ENCODE measurements around the gene CASS4. TPM values are rescaled to one million over a fixed set of nuclear protein-coding genes. Genes with fewer than 3 reads are reported as not detected.

CASS4 gene
- total and polyA plus RNA-seq, 9 donors: 1.0 to 6.9 (median 2.5) TPM

DNA sequence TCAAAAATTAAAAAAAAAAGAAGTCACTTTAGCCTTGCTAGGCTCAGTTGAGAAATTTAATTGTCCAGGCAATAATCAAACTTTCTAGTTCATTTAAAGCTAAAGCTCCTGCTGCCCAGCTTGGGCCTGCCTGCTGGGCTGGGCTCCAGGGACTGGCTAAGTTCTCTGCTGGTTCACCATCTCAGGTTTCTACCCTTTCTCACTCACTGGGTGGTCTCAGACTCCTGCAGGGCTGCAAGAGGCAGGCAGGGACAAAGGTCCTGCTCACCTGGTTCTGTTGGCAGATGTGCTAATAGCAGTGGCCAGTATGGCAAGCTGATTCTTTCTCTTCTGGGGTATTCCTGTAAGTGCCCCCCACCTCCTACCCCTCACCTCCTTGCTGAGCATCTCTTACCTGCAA lies 35.2 kb downstream of the CASS4 start:
- Histone ChIP-seq H3K4me1 (ENCODE audit: insufficient read depth) (peaks cover 11% of the 10 kb centered on the region), H3K9me3 (no peaks in the 10 kb centered on the region), H3K4me3 (no peak overlapping the region), H3K36me3 (no peaks in the 10 kb centered on the region), H3K27me3 (no peaks in the 10 kb centered on the region), H3K27ac (no peak overlapping the region)
- TF ChIP-seq, protein P1, sequence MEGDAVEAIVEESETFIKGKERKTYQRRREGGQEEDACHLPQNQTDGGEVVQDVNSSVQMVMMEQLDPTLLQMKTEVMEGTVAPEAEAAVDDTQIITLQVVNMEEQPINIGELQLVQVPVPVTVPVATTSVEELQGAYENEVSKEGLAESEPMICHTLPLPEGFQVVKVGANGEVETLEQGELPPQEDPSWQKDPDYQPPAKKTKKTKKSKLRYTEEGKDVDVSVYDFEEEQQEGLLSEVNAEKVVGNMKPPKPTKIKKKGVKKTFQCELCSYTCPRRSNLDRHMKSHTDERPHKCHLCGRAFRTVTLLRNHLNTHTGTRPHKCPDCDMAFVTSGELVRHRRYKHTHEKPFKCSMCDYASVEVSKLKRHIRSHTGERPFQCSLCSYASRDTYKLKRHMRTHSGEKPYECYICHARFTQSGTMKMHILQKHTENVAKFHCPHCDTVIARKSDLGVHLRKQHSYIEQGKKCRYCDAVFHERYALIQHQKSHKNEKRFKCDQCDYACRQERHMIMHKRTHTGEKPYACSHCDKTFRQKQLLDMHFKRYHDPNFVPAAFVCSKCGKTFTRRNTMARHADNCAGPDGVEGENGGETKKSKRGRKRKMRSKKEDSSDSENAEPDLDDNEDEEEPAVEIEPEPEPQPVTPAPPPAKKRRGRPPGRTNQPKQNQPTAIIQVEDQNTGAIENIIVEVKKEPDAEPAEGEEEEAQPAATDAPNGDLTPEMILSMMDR (IDR thresholded peaks at IDR 0.05): no peak
- no peak for TF ChIP-seq EP300 (IDR thresholded peaks at IDR 0.05)
- no peak for TF ChIP-seq POLR2A (IDR thresholded peaks at IDR 0.05)
- DNase-seq: no peak
- intact Hi-C loops (cut with DNase I): no loop called here

GRCh38 chr20:56449459-56449858 lies 37.4 kb downstream of the CASS4 start:
- H3K27ac ChIP-seq: no peak overlapping the region
- intact Hi-C loops (cut with DNase I): no loop called here
- no peak for TF ChIP-seq POLR2A (IDR thresholded peaks at IDR 0.05)
- WGBS, 3 donors: 90% methylated on average over 5 of the region's 5 CpGs
- no peaks in the 10 kb centered on the region for H3K36me3 ChIP-seq
- no peak overlapping the region for H3K4me3 ChIP-seq
- H3K27me3 ChIP-seq: no peaks in the 10 kb centered on the region
- no peaks in the 10 kb centered on the region for H3K9me3 ChIP-seq
- H3K4me1 ChIP-seq (ENCODE audit: insufficient read depth): peaks cover under 1% of the 10 kb centered on the region
- no peak for DNase-seq

DNA sequence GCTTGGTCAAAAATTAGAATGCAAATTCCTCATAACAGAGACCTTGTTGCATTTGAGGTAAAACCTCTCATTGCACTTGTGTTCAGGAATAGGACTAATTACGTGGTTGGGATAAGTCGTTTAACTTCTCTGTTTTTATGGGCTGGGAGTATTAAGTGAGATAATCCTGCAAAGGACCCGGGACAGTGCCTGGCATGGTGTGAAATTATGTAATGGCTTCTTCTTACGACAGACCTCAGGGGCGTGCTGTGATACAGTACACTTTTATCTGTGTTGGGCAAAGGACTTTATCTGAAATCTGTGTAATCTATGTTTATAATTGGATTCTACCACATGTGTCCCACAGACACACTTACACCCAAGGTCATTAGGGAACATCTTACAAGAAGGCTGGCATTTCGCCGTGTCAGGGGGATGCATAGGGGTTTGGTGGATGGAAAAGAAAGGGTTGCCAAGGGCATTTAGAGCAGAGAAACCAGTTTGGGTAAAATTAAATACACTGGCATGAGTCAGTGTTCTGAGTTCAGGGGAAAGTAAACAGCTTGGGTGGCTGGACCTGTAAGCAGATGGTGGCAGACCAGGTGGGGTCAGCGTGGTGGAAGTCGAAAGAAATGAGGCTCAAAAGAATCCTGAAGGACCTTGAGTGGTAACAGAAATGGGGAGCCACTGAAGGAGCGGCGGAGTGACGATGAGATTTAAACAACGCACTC lies 39.2 kb downstream of the CASS4 start:
- H3K4me1 ChIP-seq (ENCODE audit: insufficient read depth): no peaks in the 10 kb centered on the region
- H3K9me3 ChIP-seq: no peaks in the 10 kb centered on the region
- H3K36me3 ChIP-seq: no peaks in the 10 kb centered on the region
- WGBS, 3 donors: 85 to 88% (median 86%) methylated on average over 13 of the region's 13 CpGs
- intact Hi-C loops (cut with DNase I): no loop called here
- no peak for DNase-seq
- TF ChIP-seq EP300 (IDR thresholded peaks at IDR 0.05): no peak
- no peak for TF ChIP-seq POLR2A (IDR thresholded peaks at IDR 0.05)
- TF ChIP-seq, protein P1 (IDR thresholded peaks at IDR 0.05): no peak
- H3K27me3 ChIP-seq: no peaks in the 10 kb centered on the region
- H3K4me3 ChIP-seq: no peak overlapping the region
- no peak overlapping the region for H3K27ac ChIP-seq

GRCh38 chr20:56453352-56453751 lies 41.3 kb downstream of the CASS4 start:
- WGBS, 3 donors: 83 to 89% (median 88%) methylated on average over 5 of the region's 5 CpGs
- DNase-seq: no peak
- H3K36me3 ChIP-seq: no peaks in the 10 kb centered on the region
- intact Hi-C loops (cut with DNase I): no loop called here
- H3K27me3 ChIP-seq: no peaks in the 10 kb centered on the region
- TF ChIP-seq POLR2A (IDR thresholded peaks at IDR 0.05) (no peak), EP300 (IDR thresholded peaks at IDR 0.05) (no peak)
- TF ChIP-seq, protein P1 (IDR thresholded peaks at IDR 0.05): no peak
- H3K27ac ChIP-seq: no peak overlapping the region
- no peaks in the 10 kb centered on the region for H3K9me3 ChIP-seq
- no peaks in the 10 kb centered on the region for H3K4me1 ChIP-seq (ENCODE audit: insufficient read depth)
- H3K4me3 ChIP-seq: no peak overlapping the region

- no peak for TF ChIP-seq POLR2A (IDR thresholded peaks at IDR 0.05)
- TF ChIP-seq, protein P1 (IDR thresholded peaks at IDR 0.05): no peak
- no peak for TF ChIP-seq EP300 (IDR thresholded peaks at IDR 0.05)
- Histone ChIP-seq H3K9me3 (no peaks in the 10 kb centered on the region), H3K27me3 (no peaks in the 10 kb centered on the region), H3K4me3 (no peak overlapping the region), H3K27ac (no peak overlapping the region), H3K4me1 (ENCODE audit: insufficient read depth) (no peaks in the 10 kb centered on the region), H3K36me3 (no peaks in the 10 kb centered on the region)
- intact Hi-C loops (cut with DNase I): no loop called here
- WGBS, 3 donors: 85 to 92% (median 87%) methylated on average over 7 of the region's 7 CpGs
- DNase-seq: no peak
These were observed 42.7 kb downstream of the CASS4 start for GRCh38 chr20:56454754-56455153.

Data from ovary (tissue), 9 donors.